Hippocampal formation (tissue), 2 donors: ENCODE measurements around the gene TKFC.
"Not testable (repeated sequence)": the region's sequence is repeated elsewhere in the genome, so short reads cannot be mapped to it uniquely, and the experiment has no call there.

Experiments
- DNase-seq, 2 donors: peaks; one replicate each; lab custom pipeline; 2025; lab: John Stamatoyannopoulos, UW

TKFC gene

DNA sequence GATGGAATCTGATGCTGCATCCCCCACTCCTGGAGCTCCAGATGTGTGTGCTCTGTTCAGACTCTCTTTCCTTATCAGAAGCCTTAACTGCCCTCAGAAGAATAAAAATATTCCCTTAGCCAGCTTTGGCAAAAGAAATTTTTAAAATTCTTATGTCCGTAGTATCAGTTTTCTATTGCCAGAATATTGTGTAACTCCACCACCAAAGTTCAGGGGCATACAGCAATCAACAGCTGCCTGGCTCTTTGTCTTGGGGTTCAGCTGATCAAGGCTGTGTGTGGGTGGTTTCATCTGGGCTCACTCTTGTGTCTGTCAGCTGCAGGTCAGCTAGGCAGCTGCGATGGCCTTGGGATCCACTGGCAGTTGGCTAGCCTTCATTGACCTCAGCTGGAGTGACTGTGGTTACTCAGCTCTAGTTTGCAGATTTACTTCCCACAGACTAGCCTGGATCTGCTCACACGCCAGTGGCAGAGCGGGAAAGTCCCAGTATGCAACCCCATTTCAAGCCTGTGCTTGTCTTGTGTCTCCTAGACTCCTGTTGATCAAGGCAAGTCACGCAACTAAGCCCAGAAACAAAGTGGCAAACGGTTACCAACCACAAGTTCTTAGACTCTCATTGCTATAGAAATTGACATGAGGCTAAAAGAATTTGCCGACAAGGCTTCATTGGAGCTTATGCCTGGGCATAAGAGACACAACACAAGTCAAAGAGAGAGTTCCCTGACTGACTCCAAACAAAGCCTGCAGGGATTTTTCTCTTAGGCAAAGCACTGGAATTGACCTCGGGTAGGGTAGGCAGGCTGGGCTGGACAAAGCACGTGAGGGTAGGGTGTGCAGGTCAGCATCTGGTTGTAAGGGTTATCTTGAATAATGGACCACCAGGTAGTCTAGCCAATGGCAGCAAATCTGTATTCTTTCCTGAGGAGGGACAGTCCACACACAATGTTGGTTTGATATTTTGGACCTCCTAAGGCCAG is 36.6 kb downstream of the TKFC start:
- DNase-seq, result no peak

DNA sequence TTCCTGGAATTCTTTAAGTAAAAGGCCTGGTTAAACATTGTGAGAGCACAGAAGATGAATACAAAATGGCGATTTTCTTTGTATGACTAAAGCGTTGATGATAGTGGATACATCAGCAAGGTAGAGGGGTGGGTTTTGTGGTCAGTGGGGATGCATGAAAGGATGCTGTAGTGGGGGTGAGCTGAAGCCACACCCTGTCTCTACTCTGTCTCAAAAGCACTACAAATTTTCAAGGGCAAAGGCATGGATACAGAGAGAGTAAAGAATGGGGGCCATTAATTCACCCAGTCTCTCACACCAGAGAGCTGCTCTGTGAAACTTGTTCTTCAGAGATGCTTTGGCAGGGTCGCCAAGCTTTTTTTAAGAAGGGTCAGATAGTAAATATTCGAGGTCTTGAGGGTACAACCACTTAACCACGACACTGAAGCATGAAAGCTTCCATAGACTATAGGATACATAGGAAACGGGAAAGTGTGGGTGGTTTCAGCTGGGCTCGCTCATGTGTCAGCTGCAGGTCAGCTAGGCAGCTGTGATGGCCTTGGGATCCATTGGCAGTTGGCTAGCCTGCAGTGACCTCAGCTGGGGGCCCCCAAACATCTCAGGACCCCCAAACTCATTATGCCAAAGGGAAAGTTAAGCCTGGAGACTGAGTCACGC is 37.4 kb downstream of the TKFC start:
- DNase-seq, result no peak

DNA sequence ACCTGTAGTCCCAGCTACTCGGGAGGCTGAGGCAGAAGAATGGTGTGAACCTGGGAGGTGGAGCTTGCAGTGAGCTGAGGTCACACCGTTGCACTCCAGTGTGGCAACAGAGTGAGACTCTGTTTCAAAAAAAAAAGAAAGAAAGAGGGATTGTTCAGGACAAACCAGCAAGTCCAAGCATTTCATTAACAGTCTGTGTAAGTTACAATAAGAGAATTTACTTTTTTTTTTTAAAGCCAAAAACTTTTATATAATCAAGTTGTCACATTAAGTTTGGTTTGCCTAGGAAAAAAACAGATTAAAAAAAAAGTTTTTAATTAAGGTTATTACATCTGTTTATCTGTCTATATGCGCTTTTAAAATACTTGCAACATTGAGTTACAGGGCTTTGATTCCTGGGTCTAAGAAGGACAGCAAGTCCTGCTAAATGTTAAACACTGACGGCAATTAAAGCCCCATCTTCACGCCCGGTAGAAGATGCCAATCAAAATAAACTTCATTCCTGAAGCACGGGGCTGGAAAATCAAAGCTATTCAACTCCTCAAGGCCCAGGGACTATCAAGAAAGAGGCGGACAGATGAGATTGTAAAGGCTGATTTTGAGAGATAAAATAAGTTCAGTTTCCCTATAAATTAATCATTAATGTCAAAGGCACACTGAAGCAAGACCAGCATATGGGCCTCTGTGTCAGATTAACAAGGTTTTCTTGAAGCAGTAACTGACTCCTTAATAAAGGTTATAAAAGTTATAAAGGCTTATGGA is 39.8 kb downstream of the TKFC start:
- no peak for DNase-seq

DNA sequence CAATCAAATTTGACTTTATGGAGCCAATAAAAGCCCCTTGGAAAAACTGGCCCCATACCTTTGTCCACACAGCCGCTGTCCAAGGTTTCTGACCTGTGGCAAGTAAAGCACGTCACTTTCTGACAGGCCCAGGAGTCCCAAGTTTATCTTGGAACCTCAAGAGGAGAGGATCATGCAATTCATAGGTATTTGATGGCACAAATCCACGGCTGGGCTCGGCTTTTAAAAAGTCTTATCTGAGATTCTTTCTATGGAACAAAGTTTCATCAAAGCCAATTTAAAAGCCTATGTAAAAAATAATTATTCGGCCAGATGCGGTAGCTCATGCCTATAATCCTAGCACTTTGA is 42.7 kb downstream of the TKFC start:
- no peak for DNase-seq

DNA sequence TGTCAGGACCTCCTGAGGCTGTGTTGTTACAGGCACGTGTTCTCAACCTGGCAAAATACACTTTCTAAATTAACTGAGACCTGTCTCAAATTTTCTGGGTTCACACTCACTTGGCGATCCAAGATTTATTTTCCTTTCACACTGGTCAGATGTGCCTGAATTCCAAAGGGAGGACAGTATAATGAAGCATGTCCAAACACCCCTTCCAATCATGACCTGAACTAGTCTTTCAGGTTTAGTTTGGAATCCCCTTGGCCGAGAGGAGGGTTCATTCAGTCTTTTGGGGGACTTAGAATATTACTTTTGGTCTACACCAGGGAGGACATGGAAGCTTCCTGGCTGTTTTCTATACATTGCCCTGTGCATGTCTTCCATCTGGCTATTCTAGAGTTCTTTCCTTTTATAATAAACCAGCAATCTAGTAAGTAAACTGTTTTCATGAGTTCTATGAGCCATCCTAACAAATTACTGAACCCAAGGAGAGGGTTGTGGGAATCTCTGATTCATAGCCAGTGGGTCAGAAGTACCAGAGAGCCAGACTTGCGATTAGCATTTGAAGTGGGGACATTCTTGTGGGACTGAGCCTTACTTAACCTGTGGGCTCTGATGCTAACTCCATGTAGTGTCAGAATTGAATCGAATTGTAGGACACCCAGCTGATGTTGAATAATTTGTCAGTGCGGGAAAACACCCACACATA is 44.6 kb downstream of the TKFC start:
- no peak for DNase-seq

DNA sequence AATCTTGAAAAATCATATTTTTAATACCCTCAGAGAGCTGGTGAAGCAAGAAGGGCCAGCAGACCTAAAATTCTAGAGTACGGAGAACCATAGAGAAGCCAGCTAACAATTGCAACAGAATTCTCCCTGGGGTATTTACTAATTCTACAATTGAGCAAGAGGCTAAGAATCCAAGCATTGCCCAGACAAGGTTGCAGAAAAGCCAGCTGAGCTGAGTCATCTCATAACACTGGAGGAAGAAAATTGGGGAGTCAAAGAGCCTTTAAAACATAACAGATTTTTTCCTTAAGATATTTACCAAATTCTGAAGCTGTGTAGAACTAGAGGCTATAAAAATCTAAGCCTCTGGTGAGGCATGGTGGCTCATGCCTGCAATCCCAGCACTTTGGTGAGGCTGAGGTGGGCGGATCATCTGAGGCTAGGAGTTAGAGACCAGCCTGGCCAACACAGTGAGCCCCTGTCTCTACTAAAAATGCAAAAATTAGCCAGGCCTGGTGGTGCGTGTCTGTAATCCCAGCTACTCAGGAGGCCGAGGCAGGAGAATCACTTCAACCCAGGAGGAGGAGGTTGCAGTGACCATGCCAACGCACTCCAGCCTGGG is 45.8 kb downstream of the TKFC start:
- no peak for DNase-seq

DNA sequence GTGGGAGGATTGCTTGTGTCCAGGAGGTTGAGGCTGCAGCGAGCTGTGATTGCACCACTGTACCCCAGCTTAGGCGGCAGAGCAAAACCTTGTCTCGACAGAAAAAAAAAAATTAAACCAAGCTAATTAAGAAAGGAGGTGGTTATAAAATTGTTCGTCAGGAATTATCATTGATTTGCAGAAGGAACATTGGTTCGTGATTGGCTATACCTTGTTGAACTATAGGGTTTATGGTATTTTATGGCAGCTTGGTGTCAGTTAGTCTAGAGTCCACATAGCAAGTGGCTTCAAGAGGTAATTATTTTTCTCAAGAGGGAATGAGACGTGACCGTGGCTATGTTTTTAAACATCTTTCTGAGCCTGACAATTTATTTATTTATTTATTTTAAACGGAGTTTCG is 47.9 kb downstream of the TKFC start:
- no peak for DNase-seq

DNA sequence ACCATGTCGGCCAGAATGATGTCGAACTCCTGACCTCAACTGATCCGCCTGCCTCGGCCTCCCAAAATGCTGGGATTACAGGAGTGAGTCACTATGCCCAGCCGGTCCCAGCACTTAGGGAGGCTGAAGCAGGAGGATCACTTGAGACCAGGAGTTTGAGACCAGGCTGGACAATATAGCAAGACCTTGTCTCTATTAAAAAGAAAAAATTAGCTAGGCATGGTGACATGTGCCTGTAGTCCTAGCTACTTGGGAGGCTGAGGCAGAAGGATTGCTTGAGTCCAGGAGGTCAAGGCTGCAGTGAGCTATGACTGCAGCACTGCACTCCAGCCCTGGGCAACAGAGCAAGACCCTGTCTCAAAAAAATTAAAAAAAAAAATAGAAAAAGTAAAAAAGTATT is 50.8 kb downstream of the TKFC start:
- DNase-seq, result not testable (repeated sequence)

DNA sequence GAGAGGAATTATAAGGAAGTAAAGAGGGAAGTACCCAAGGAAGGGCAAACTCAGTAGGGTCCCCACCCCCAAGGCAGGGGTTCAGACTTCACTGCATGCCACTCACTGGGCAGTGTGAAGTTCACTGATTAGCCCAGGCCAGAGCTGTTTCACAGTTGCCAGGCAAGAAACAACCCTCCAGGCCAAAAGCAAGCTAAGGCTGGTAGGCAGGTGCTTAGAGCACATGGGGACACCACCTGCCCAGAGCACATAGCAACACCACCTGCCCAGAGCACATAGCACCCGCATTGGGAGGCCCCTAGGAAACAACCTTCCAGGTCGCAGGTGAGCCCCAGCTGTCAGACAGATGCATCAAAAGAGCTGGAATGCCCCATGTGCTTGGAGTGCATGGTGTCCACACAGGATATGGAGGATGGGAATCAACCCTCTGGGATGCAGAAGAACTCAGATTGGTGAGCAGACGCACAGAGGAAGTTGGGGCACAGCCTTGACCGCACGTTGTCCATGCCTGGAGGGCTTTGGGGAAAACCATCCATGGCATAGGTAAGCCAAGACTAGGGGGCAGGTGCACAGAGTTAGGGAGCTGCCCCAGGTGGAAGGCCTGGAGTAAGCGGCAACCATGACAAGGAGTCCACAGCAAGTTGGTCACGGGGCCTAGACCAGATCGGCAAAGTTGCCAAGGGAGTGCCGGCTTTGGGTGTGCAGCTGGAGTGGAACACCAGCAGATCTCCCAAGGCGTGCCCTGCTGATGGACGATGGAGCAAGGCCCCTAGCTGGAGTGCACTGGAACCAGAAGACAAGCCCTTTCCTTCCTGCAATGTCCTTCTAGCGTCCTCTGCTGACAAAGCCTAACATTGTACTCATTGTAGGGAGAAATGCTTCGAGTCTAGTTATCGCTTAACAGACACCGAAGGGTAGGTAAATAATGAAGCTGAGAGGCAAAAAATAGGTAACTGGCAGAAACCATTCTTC is 51.5 kb downstream of the TKFC start:
- DNase-seq, result no peak

DNA sequence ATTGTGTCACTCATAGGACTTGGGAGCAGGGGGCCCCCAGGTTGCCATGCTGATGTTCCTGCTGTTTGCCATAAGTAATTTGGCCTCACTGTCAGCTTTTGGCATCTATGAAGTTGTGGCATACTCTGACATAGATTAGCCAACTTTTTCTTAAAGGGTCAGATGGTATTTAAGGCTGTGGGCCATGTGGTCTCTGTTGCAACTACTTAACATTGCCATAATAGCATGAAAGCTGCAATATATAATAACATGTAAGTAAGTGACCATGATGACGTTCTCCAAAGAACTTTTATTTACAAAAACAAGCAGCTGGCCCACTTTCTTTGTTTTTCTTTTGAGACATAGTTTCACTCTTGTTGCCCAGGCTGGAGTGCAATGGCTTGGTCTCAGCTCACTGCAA is 57.1 kb downstream of the TKFC start:
- no peak for DNase-seq

DNA sequence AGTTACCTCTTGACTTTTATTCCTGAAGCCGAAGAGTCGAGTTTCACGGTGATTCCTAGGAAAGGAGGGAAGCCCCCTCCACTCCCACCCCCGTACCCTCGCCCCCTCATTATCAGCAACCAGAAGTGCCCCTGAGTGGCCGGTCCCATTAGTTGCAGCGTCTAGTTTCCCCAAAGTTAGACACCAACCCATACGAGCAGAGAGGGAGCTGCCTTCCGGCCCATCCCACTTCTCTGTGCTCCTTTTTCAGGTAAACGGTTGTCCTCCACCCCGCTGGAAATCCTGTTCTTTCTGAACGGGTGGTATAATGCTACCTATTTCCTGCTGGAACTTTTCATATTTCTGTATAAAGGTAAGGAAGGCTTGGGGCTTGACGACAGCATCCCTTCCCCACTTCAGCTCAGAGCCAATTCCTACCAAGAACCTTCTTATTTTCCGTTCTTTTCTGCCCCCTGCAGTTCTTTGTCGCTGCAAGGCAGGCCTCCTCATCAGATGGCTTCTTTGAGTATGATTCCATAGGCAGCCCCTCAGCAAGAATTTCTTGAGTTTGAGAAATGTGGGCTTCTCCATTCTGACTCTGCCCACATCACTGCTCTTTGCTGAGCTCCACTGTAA is 60.1 kb downstream of the TKFC start:
- DNase-seq, result no peak
